Measurements from ENCODE around the gene PRC1. TPM values are rescaled to one million over a fixed set of nuclear protein-coding genes. Genes with fewer than 3 reads are reported as not detected.

PRC1 gene
- total and polyA plus RNA-seq, 2 of the 13 experiments (the other 11 are each of a cell fraction or from before 2014, with no cell fraction given) = 137 to 162 TPM

DNA sequence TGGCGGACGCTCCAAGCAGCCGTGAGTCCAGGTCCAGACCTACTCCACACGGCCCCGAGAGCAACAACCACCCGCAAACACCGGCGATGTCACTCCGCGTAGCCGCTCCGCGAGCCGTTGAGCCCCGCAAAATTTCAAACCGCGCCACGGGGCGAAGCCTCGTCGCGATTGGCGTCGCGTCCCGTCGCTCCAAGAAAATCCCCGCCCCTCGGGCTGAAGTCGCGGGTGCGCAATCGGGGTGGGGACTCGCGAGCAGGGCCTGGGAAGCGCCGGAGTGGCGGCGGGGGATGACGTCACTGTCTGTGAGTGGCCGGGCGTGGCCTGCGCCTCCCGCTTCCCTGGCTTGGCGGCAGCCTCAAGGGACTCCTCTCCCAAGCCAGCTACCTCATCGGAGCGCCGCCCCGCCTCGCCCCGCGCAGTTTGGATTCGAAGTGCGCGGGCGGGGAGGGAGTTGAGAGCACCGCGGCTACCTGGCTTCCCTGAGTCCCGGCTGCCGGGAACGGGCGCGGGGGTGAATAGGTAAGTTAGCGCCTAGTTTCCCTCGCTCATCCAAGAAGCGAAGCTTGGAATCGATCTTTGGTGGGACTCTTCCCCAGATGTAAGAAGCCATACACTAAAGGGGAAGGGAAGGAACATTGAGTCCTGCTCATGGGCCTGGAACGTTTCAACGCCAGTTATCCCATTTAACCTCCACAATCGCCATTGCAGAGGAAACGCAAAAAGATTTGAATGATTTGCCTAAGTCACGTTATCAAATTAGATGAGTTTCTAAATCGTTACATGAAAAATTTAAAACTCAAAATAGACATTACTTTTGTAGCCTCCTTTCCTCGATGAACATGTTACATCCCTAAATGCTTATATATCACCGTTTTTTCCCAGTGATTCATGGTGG is at the start of gene PRC1 (continued):
- no peak for TF ChIP-seq CENPT (CRISPR knock-in tag; IDR thresholded peaks at IDR 0.05; ENCODE audit: low read depth)
- TF ChIP-seq RFX1 (IDR thresholded peaks at IDR 0.05) = no peak
- TF ChIP-seq RAD21 (CRISPR knock-in tag; IDR thresholded peaks at IDR 0.05) = no peak
- TF ChIP-seq, protein P1, sequence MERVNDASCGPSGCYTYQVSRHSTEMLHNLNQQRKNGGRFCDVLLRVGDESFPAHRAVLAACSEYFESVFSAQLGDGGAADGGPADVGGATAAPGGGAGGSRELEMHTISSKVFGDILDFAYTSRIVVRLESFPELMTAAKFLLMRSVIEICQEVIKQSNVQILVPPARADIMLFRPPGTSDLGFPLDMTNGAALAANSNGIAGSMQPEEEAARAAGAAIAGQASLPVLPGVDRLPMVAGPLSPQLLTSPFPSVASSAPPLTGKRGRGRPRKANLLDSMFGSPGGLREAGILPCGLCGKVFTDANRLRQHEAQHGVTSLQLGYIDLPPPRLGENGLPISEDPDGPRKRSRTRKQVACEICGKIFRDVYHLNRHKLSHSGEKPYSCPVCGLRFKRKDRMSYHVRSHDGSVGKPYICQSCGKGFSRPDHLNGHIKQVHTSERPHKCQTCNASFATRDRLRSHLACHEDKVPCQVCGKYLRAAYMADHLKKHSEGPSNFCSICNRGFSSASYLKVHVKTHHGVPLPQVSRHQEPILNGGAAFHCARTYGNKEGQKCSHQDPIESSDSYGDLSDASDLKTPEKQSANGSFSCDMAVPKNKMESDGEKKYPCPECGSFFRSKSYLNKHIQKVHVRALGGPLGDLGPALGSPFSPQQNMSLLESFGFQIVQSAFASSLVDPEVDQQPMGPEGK (CRISPR knock-in tag; IDR thresholded peaks at IDR 0.05) = peak; percentile 23; the same call in 1 of the 2 replicates
- no peak; the same call in 1 of the 2 replicates for TF ChIP-seq ZC3H13 (CRISPR knock-in tag; IDR thresholded peaks at IDR 0.05)
- no peak for TF ChIP-seq NFKBIZ (CRISPR knock-in tag; IDR thresholded peaks at IDR 0.05)
- peak; percentile 58; the same call in 1 of the 2 replicates for TF ChIP-seq ZNF724P (CRISPR knock-in tag; IDR thresholded peaks at IDR 0.05; ENCODE audit: borderline replicate concordance)
- TF ChIP-seq ZNF644 (CRISPR knock-in tag; IDR thresholded peaks at IDR 0.05; ENCODE audit: low read depth) = no peak
- TF ChIP-seq CSRNP1 (CRISPR knock-in tag; IDR thresholded peaks at IDR 0.05) = peak; percentile 93; the same call in 1 of the 2 replicates
- TF ChIP-seq ZNF12 (CRISPR knock-in tag; IDR thresholded peaks at IDR 0.05) = no peak
- no peak for TF ChIP-seq HNF4G (IDR thresholded peaks at IDR 0.05; ENCODE audit: borderline replicate concordance, low read depth, low read length)
- no peak for TF ChIP-seq HNF4G (CRISPR knock-in tag; IDR thresholded peaks at IDR 0.05; ENCODE audit: borderline replicate concordance, low read depth)
- TF ChIP-seq, protein P2, sequence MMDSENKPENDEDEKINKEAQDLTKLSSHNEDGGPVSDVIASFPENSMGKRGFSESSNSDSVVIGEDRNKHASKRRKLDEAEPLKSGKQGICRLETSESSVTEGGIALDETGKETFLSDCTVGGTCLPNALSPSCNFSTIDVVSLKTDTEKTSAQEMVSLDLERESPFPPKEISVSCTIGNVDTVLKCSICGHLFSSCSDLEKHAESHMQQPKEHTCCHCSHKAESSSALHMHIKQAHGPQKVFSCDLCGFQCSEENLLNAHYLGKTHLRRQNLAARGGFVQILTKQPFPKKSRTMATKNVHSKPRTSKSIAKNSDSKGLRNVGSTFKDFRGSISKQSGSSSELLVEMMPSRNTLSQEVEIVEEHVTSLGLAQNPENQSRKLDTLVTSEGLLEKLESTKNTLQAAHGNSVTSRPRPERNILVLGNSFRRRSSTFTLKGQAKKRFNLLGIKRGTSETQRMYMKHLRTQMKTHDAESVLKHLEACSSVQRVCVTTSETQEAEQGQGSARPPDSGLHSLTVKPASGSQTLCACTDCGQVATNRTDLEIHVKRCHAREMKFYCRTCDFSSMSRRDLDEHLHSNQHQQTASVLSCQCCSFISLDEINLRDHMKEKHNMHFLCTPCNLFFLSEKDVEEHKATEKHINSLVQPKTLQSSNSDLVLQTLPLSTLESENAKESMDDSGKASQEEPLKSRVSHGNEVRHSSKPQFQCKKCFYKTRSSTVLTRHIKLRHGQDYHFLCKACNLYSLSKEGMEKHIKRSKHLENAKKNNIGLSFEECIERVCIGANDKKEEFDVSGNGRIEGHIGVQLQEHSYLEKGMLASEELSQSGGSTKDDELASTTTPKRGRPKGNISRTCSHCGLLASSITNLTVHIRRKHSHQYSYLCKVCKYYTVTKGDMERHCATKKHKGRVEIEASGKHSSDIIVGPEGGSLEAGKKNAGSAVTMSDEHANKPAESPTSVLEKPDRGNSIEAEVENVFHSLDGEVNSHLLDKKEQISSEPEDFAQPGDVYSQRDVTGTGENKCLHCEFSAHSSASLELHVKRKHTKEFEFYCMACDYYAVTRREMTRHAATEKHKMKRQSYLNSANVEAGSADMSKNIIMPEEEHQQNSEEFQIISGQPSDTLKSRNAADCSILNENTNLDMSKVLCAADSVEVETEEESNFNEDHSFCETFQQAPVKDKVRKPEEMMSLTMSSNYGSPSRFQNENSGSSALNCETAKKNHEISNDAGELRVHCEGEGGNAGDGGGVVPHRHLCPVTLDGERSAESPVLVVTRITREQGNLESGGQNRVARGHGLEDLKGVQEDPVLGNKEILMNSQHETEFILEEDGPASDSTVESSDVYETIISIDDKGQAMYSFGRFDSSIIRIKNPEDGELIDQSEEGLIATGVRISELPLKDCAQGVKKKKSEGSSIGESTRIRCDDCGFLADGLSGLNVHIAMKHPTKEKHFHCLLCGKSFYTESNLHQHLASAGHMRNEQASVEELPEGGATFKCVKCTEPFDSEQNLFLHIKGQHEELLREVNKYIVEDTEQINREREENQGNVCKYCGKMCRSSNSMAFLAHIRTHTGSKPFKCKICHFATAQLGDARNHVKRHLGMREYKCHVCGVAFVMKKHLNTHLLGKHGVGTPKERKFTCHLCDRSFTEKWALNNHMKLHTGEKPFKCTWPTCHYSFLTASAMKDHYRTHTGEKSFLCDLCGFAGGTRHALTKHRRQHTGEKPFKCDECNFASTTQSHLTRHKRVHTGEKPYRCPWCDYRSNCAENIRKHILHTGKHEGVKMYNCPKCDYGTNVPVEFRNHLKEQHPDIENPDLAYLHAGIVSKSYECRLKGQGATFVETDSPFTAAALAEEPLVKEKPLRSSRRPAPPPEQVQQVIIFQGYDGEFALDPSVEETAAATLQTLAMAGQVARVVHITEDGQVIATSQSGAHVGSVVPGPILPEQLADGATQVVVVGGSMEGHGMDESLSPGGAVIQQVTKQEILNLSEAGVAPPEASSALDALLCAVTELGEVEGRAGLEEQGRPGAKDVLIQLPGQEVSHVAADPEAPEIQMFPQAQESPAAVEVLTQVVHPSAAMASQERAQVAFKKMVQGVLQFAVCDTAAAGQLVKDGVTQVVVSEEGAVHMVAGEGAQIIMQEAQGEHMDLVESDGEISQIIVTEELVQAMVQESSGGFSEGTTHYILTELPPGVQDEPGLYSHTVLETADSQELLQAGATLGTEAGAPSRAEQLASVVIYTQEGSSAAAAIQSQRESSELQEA (CRISPR knock-in tag; IDR thresholded peaks at IDR 0.05; ENCODE audit: not compliant biosample characterization) = peak; percentile 85
- TF ChIP-seq MBNL3 (CRISPR knock-in tag; conservative IDR thresholded peaks at IDR 0.05) = no peak
- TF ChIP-seq ZNF556 (CRISPR knock-in tag; IDR thresholded peaks at IDR 0.05; ENCODE audit: borderline replicate concordance) = peak; percentile 73; the same call in 1 of the 2 replicates
- TF ChIP-seq ZNF841 (CRISPR knock-in tag; IDR thresholded peaks at IDR 0.05; ENCODE audit: borderline replicate concordance) = no peak

Data from HepG2 (cell line).